Parathyroid adenoma (tissue), 2 donors: ENCODE results near the gene TTF1.

Experiments
- H2AFZ ChIP-seq: fragments of 300-600 bp; sonication (generic); one replicate; pipeline ENCODE4 v1.7.0; 2017; ENCODE audit warnings: antibody characterized with exemption, mild to moderate bottlenecking
- H3K27ac ChIP-seq: fragments of 300-600 bp; sonication (generic); one replicate; pipeline ENCODE4 v1.7.0; 2017
- H3K27me3 ChIP-seq: fragments of 300-600 bp; sonication (generic); one replicate; pipeline ENCODE4 v1.7.0; 2017; ENCODE audit warnings: low read length; ENCODE audit not compliant: control insufficient read depth, insufficient read depth
- H3K36me3 ChIP-seq: fragments of 300-600 bp; sonication (generic); one replicate; pipeline ENCODE4 v1.7.0; 2017; ENCODE audit warnings: low read length; ENCODE audit not compliant: control insufficient read depth, insufficient read depth
- H3K4me1 ChIP-seq: fragments of 300-600 bp; sonication (generic); one replicate; pipeline ENCODE4 v1.7.0; 2017; ENCODE audit warnings: control low read depth
- H3K4me2 ChIP-seq: fragments of 300-600 bp; sonication (generic); one replicate; pipeline ENCODE4 v1.7.0; 2017; ENCODE audit warnings: low read length
- H3K4me3 ChIP-seq: fragments of 300-600 bp; sonication (generic); one replicate; pipeline ENCODE4 v1.7.0; 2017; ENCODE audit warnings: low read depth, low read length
- H3K79me2 ChIP-seq: fragments of 300-600 bp; sonication (generic); one replicate; pipeline ENCODE4 v1.7.0; 2017; ENCODE audit warnings: control low read depth
- H3K9ac ChIP-seq: fragments of 300-600 bp; sonication (generic); one replicate; pipeline ENCODE4 v1.7.0; 2017; ENCODE audit warnings: mild to moderate bottlenecking
- H3K9me3 ChIP-seq: fragments of 300-600 bp; sonication (generic); one replicate; pipeline ENCODE4 v1.7.0; 2017; ENCODE audit warnings: low read length; ENCODE audit not compliant: control insufficient read depth
- CTCF ChIP-seq: fragments of 300-600 bp; sonication (generic); IDR thresholded peaks from one replicate; pipeline ENCODE4 v1.7.0; 2017; ENCODE audit warnings: antibody characterized with exemption, mild to moderate bottlenecking
- donor health status: primary hyperparathyroidism.

TTF1 gene

GRCh38 chr9:132425675-132426062 lies 19.0 kb upstream of the TTF1 start:
- no peak overlapping the region for H2AFZ ChIP-seq
- H3K27me3 ChIP-seq = no peaks in the 10 kb centered on the region
- no peaks in the 10 kb centered on the region for H3K79me2 ChIP-seq
- H3K9ac ChIP-seq = no peak overlapping the region
- no peak for TF ChIP-seq CTCF
- no peaks in the 10 kb centered on the region for H3K36me3 ChIP-seq
- H3K4me1 ChIP-seq = no peaks in the 10 kb centered on the region
- no peaks in the 10 kb centered on the region for H3K9me3 ChIP-seq
- no peak overlapping the region for H3K4me3 ChIP-seq
- no peak overlapping the region for H3K27ac ChIP-seq
- H3K4me2 ChIP-seq = no peak overlapping the region

GRCh38 chr9:132424857-132425674 lies 18.4 kb upstream of the TTF1 start:
- H3K9ac ChIP-seq = no peak overlapping the region
- no peaks in the 10 kb centered on the region for H3K27me3 ChIP-seq
- TF ChIP-seq CTCF = no peak
- no peak overlapping the region for H2AFZ ChIP-seq
- H3K9me3 ChIP-seq = no peaks in the 10 kb centered on the region
- H3K4me2 ChIP-seq = no peak overlapping the region
- no peaks in the 10 kb centered on the region for H3K79me2 ChIP-seq
- H3K27ac ChIP-seq = no peak overlapping the region
- no peak overlapping the region for H3K4me3 ChIP-seq
- H3K4me1 ChIP-seq = no peaks in the 10 kb centered on the region
- no peaks in the 10 kb centered on the region for H3K36me3 ChIP-seq

- no peak overlapping the region for H2AFZ ChIP-seq
- H3K9ac ChIP-seq = no peak overlapping the region
- no peaks in the 10 kb centered on the region for H3K9me3 ChIP-seq
- H3K4me3 ChIP-seq = no peak overlapping the region
- H3K4me2 ChIP-seq = no peak overlapping the region
- H3K27me3 ChIP-seq = no peaks in the 10 kb centered on the region
- no peak for TF ChIP-seq CTCF
- no peaks in the 10 kb centered on the region for H3K4me1 ChIP-seq
- no peaks in the 10 kb centered on the region for H3K36me3 ChIP-seq
- H3K79me2 ChIP-seq = no peaks in the 10 kb centered on the region
- no peak overlapping the region for H3K27ac ChIP-seq
Measured at GRCh38 chr9:132423503-132423902, 16.9 kb upstream of the TTF1 start.

GRCh38 chr9:132422574-132422973 lies 15.9 kb upstream of the TTF1 start:
- Histone ChIP-seq H3K4me3 (no peak overlapping the region), H3K27ac (no peak overlapping the region), H3K27me3 (no peaks in the 10 kb centered on the region), H3K36me3 (no peaks in the 10 kb centered on the region), H3K9ac (no peak overlapping the region), H3K4me2 (no peak overlapping the region), H3K9me3 (no peaks in the 10 kb centered on the region), H2AFZ (no peak overlapping the region), H3K79me2 (no peaks in the 10 kb centered on the region), H3K4me1 (no peaks in the 10 kb centered on the region)
- TF ChIP-seq CTCF = no peak

GRCh38 chr9:132418726-132419363 lies 12.2 kb upstream of the TTF1 start:
- Histone ChIP-seq H3K9me3 (no peaks in the 10 kb centered on the region), H3K27me3 (no peaks in the 10 kb centered on the region), H3K27ac (no peak overlapping the region), H3K4me2 (no peak overlapping the region), H3K4me1 (no peaks in the 10 kb centered on the region), H3K9ac (no peak overlapping the region), H3K36me3 (no peaks in the 10 kb centered on the region), H3K4me3 (no peak overlapping the region), H2AFZ (no peak overlapping the region), H3K79me2 (no peaks in the 10 kb centered on the region)
- no peak for TF ChIP-seq CTCF
